ENCODE measurements around the gene HSPA12A.

GRCh38 chr10:116737627-116738327, 4.6 kb downstream of the HSPA12A start:
- TF ChIP-seq ZNF24 (IDR thresholded peaks at IDR 0.05) (no peak), THRA (CRISPR knock-in tag; IDR thresholded peaks at IDR 0.05; ENCODE audit: borderline replicate concordance) (no peak), XRCC5 (optimal IDR thresholded peaks at IDR 0.05; ENCODE audit: low read length) (no peak), TCF12 (IDR thresholded peaks at IDR 0.05) (no peak), TCF12 (CRISPR knock-in tag; IDR thresholded peaks at IDR 0.05) (no peak), CREB1 (IDR thresholded peaks at IDR 0.05) (no peak), CREB1 (CRISPR knock-in tag; IDR thresholded peaks at IDR 0.05) (no peak), PITX1 (CRISPR knock-in tag; IDR thresholded peaks at IDR 0.05) (no peak), JUNB (CRISPR knock-in tag; IDR thresholded peaks at IDR 0.05; ENCODE audit: borderline replicate concordance) (no peak), POLR2AphosphoS5 (IDR thresholded peaks at IDR 0.05; ENCODE audit: low read depth, low read length) (no peak)
